Esophagus squamous epithelium (tissue), 5 donors: Measurements from ENCODE around the gene FBXL7. TPM values are rescaled to one million over a fixed set of nuclear protein-coding genes. Genes with fewer than 3 reads are reported as not detected.

Experiments
- DNase-seq: peaks from one replicate; lab custom pipeline; 2025; lab: John Stamatoyannopoulos, UW
- H3K27ac ChIP-seq, 4 donors: fragments of 200-600 bp; sonication (generic); one replicate each; pipeline ENCODE4 v1.5.1; 2016 to 2019; ENCODE audit warnings: mild to moderate bottlenecking in 1 of 4
- H3K27me3 ChIP-seq, 4 donors: fragments of 200-600 bp; sonication (generic); 1 replicate in 3 of 4; 2 replicates in 1 of 4; pipeline versions ENCODE4 v1.5.1 to v1.6.0; 2017 to 2021; ENCODE audit warnings: antibody characterized with exemption in 1 of 4
- H3K36me3 ChIP-seq, 3 donors: fragments of 200-600 bp; sonication (generic); one replicate each; pipeline ENCODE4 v1.5.1; 2016 to 2019
- H3K4me1 ChIP-seq, 3 donors: fragments of 200-600 bp; sonication (generic); one replicate each; pipeline ENCODE4 v1.5.1; 2017 to 2019
- H3K4me3 ChIP-seq, 4 donors: fragments of 200-600 bp; sonication (generic); 1 replicate in 3 of 4; 2 replicates in 1 of 4; pipeline ENCODE4 v1.5.1; 2016 to 2019; ENCODE audit warnings: mild to moderate bottlenecking in 2 of 4, moderate library complexity in 1 of 4
- H3K9me3 ChIP-seq, 3 donors: fragments of 200-600 bp; sonication (generic); one replicate each; pipeline ENCODE4 v1.5.1; 2016 to 2019
- POLR2A ChIP-seq, 4 donors: fragments of 450-650 bp; IDR thresholded peaks; one replicate each; pipeline ENCODE4 v1.6.1; 2017; ENCODE audit warnings: antibody characterized with exemption in 4 of 4, mild to moderate bottlenecking in 4 of 4, moderate library complexity in 3 of 4
- WGBS, 2 donors: methylation state at CpG; one replicate each; pipeline ENCODE4 v1.1.5; 2018; 5-methylcytosine and 5-hydroxymethylcytosine counted together
- intact Hi-C: fragments of 100-400 bp; cut with DNase I; formaldehyde crosslinking; loops from one replicate; pipeline ENCODE4 v1.15.0; 2022
- total RNA-seq, 4 donors: library from RNA; depleted of rRNA; stranded (reverse); fragments of >200 nt; gene quantifications; one replicate each; pipeline ENCODE4 v1.1.0, GENCODE V29; 2016
- TF ChIP-seq, protein P1 (sequence below), 6 experiments: fragments of 450-650 bp in 4 of 6; fragments of 200-600 bp in 2 of 6; sonication (generic) in 2 of 6; IDR thresholded peaks; one replicate each; pipeline ENCODE4 v1.5.1; 2016 to 2019; ENCODE audit warnings: antibody characterized with exemption in 6 of 6, mild to moderate bottlenecking in 4 of 6, moderate library complexity in 4 of 6
- donor health status: DM: yes; HTN: yes; CAD: no.

The FBXL7 gene
- total RNA-seq, 4 donors from 2014 or later = 0.68 to 15.1 (median 2.8) TPM

DNA sequence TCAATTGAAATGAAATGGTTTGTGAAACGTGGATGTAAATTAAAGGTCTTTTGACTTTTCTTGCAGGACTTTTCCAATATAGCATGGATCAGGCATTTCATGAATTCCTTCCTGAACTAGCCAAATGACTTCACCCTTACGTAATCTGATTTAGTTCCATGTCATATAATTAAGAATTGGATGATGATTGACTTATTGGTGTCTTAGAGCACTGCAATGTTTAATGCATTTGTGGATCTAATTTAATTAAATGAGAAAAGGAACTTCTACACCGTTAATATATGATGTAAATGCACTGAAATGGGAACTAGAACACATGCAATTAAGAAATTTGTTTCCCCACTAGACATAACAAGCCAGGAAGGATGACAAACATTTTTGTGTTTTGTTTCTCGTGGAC is 228.8 kb downstream of the FBXL7 start:
- Histone ChIP-seq H3K9me3 (peaks cover 0 to 33% (median 16%) of the 10 kb centered on the region in 3 donors), H3K4me3 (no peak overlapping the region), H3K36me3 (no peaks in the 10 kb centered on the region), H3K27me3 (no peaks in the 10 kb centered on the region), H3K4me1 (no peaks in the 10 kb centered on the region), H3K27ac (no peak overlapping the region)
- intact Hi-C loops = no loop called here
- WGBS, 2 donors = 70 to 74% methylated on average over 4 of the region's 4 CpGs
- DNase-seq = no peak
- no peak for TF ChIP-seq POLR2A (IDR thresholded peaks at IDR 0.05)
- TF ChIP-seq, protein P1, sequence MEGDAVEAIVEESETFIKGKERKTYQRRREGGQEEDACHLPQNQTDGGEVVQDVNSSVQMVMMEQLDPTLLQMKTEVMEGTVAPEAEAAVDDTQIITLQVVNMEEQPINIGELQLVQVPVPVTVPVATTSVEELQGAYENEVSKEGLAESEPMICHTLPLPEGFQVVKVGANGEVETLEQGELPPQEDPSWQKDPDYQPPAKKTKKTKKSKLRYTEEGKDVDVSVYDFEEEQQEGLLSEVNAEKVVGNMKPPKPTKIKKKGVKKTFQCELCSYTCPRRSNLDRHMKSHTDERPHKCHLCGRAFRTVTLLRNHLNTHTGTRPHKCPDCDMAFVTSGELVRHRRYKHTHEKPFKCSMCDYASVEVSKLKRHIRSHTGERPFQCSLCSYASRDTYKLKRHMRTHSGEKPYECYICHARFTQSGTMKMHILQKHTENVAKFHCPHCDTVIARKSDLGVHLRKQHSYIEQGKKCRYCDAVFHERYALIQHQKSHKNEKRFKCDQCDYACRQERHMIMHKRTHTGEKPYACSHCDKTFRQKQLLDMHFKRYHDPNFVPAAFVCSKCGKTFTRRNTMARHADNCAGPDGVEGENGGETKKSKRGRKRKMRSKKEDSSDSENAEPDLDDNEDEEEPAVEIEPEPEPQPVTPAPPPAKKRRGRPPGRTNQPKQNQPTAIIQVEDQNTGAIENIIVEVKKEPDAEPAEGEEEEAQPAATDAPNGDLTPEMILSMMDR (IDR thresholded peaks at IDR 0.05) = no peak

GRCh38 chr5:15731699-15732098 is 231.7 kb downstream of the FBXL7 start:
- H3K27me3 ChIP-seq = no peaks in the 10 kb centered on the region
- intact Hi-C loops = no loop called here
- no peak for DNase-seq
- H3K9me3 ChIP-seq = peaks cover 0 to 17% (median 11%) of the 10 kb centered on the region in 3 donors
- H3K4me3 ChIP-seq = no peak overlapping the region
- H3K27ac ChIP-seq = no peak overlapping the region
- 59 to 67% methylated on average over 4 of the region's 4 CpGs for WGBS, 2 donors
- H3K36me3 ChIP-seq = no peaks in the 10 kb centered on the region
- no peak for TF ChIP-seq POLR2A (IDR thresholded peaks at IDR 0.05)
- TF ChIP-seq, protein P1 (IDR thresholded peaks at IDR 0.05) = no peak
- no peaks in the 10 kb centered on the region for H3K4me1 ChIP-seq

- DNase-seq = no peak
- Histone ChIP-seq H3K27me3 (no peaks in the 10 kb centered on the region), H3K9me3 (no peaks in the 10 kb centered on the region), H3K36me3 (no peaks in the 10 kb centered on the region), H3K27ac (no peak overlapping the region), H3K4me1 (peaks cover 0 to 7% (median 0%) of the 10 kb centered on the region in 3 donors), H3K4me3 (no peak overlapping the region)
- WGBS, 2 donors = 82 to 89% methylated on average over 7 of the region's 7 CpGs
- no peak for TF ChIP-seq POLR2A (IDR thresholded peaks at IDR 0.05)
- TF ChIP-seq, protein P1 (IDR thresholded peaks at IDR 0.05) = no peak
- intact Hi-C loops = no loop called here
Measured at GRCh38 chr5:15734058-15734457, 234.1 kb downstream of the FBXL7 start.

- Histone ChIP-seq H3K4me1 (peaks cover 0 to 7% (median 0%) of the 10 kb centered on the region in 3 donors), H3K9me3 (no peaks in the 10 kb centered on the region), H3K36me3 (no peaks in the 10 kb centered on the region), H3K27ac (no peak overlapping the region), H3K27me3 (no peaks in the 10 kb centered on the region), H3K4me3 (no peak overlapping the region)
- no peak for DNase-seq
- WGBS, 2 donors = 68 to 72% methylated on average over 8 of the region's 8 CpGs
- intact Hi-C loops = no loop called here
- TF ChIP-seq, protein P1 (IDR thresholded peaks at IDR 0.05) = no peak
- no peak for TF ChIP-seq POLR2A (IDR thresholded peaks at IDR 0.05)
Measured at GRCh38 chr5:15737036-15737821, 237.2 kb downstream of the FBXL7 start.

- Histone ChIP-seq H3K9me3 (no peaks in the 10 kb centered on the region), H3K4me1 (peaks cover 0 to 7% (median 0%) of the 10 kb centered on the region in 3 donors), H3K27ac (no peak overlapping the region), H3K27me3 (no peaks in the 10 kb centered on the region), H3K36me3 (no peaks in the 10 kb centered on the region), H3K4me3 (no peak overlapping the region)
- intact Hi-C loops = no loop called here
- no peak for DNase-seq
- TF ChIP-seq, protein P1 (IDR thresholded peaks at IDR 0.05) = no peak
- TF ChIP-seq POLR2A (IDR thresholded peaks at IDR 0.05) = no peak
- WGBS, 2 donors = 60 to 74% methylated on average over 5 of the region's 5 CpGs
Measured at GRCh38 chr5:15737871-15738664, 238.1 kb downstream of the FBXL7 start.
